NCI-H1417 treated with DMSO at 0.1 percent for 48 hours (cell line): ENCODE measurements around the gene PDCD7.

Experiments
- DNase-seq: peaks from one replicate; lab custom pipeline; 2025; lab: John Stamatoyannopoulos, UW

Gene PDCD7

GRCh38 chr15:65072617-65073016 is 61.0 kb downstream of the PDCD7 start:
- no peak for DNase-seq

GRCh38 chr15:65072027-65072426 is 61.6 kb downstream of the PDCD7 start:
- DNase-seq, result no peak

- DNase-seq, result no peak
These were observed 62.2 kb downstream of the PDCD7 start for GRCh38 chr15:65071381-65071811.

GRCh38 chr15:65069779-65070546 is 63.6 kb downstream of the PDCD7 start:
- no peak for DNase-seq

- no peak for DNase-seq
These were observed 64.4 kb downstream of the PDCD7 start for GRCh38 chr15:65069179-65069578.

- no peak for DNase-seq
These were observed 65.2 kb downstream of the PDCD7 start for GRCh38 chr15:65068403-65068788.

GRCh38 chr15:65067645-65068402 is 65.8 kb downstream of the PDCD7 start, which contains the start of gene RASL12:
RASL12 (minus strand) TSS chr15:65067991; CDS start chr15:65067835, 156 bp downstream.
- no peak for DNase-seq
